ENCODE measurements around the gene TRPM6. TPM values are rescaled to one million over a fixed set of nuclear protein-coding genes. Genes with fewer than 3 reads are reported as not detected.
A peak's percentile ranks its signal among the peaks of the same experiment; 100 is the strongest.
"Not testable (repeated sequence)": the region's sequence is repeated elsewhere in the genome, so short reads cannot be mapped to it uniquely, and the experiment has no call there.

TRPM6 gene
- total RNA-seq, 1 donor from 2014 or later, result 1.9 TPM

DNA sequence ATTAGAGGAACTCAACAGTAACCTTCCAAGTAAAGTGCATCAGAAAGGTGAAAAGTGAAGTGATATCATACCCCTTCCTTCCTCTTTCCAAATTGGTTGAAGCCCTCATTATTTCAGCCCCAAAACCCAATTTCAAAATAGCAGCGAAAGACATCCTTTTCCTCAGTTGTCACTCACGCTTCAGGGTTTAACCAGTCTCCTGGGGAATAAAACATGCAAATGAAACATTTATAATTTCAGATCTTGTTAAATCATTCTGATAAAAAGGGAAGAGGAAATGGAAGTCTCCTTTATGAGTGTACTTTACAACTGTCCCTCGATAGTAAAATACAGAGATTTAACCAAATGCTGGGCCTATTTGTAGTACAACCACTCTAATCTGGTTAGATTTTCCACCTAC lies 22.5 kb downstream of the TRPM6 start:
- Mint-ChIP-seq H3K4me1 (ENCODE audit: unreplicated experiment) (peaks cover 26% of the 10 kb centered on the region), H3K36me3 (ENCODE audit: low read depth, unreplicated experiment) (no peaks in the 10 kb centered on the region), H3K4me3 (ENCODE audit: unreplicated experiment) (no peak overlapping the region), H3K27me3 (ENCODE audit: unreplicated experiment) (no peaks in the 10 kb centered on the region), H3K27ac (ENCODE audit: unreplicated experiment) (no peak overlapping the region), H3K9me3 (ENCODE audit: unreplicated experiment) (no peaks in the 10 kb centered on the region)
- no peak for TF ChIP-seq CTCF (IDR thresholded peaks at IDR 0.05; ENCODE audit: unreplicated experiment)
- DNase-seq (ENCODE audit: low spot score), result no peak

GRCh38 chr9:74861773-74862474 lies 25.8 kb downstream of the TRPM6 start:
- TF ChIP-seq CTCF (IDR thresholded peaks at IDR 0.05; ENCODE audit: unreplicated experiment), result no peak
- peak overlapping the region; percentile 86 for H3K27ac Mint-ChIP-seq (ENCODE audit: unreplicated experiment)
- H3K4me1 Mint-ChIP-seq (ENCODE audit: unreplicated experiment), result peaks cover 24% of the 10 kb centered on the region
- no peak for DNase-seq (ENCODE audit: low spot score)
- no peaks in the 10 kb centered on the region for H3K27me3 Mint-ChIP-seq (ENCODE audit: unreplicated experiment)
- no peaks in the 10 kb centered on the region for H3K9me3 Mint-ChIP-seq (ENCODE audit: unreplicated experiment)
- no peak overlapping the region for H3K4me3 Mint-ChIP-seq (ENCODE audit: unreplicated experiment)
- no peaks in the 10 kb centered on the region for H3K36me3 Mint-ChIP-seq (ENCODE audit: low read depth, unreplicated experiment)

GRCh38 chr9:74861071-74861470 lies 26.6 kb downstream of the TRPM6 start:
- DNase-seq (ENCODE audit: low spot score), result no peak
- Mint-ChIP-seq H3K9me3 (ENCODE audit: unreplicated experiment) (no peaks in the 10 kb centered on the region), H3K4me1 (ENCODE audit: unreplicated experiment) (peaks cover 24% of the 10 kb centered on the region), H3K36me3 (ENCODE audit: low read depth, unreplicated experiment) (no peaks in the 10 kb centered on the region), H3K4me3 (ENCODE audit: unreplicated experiment) (no peak overlapping the region), H3K27ac (ENCODE audit: unreplicated experiment) (no peak overlapping the region), H3K27me3 (ENCODE audit: unreplicated experiment) (no peaks in the 10 kb centered on the region)
- TF ChIP-seq CTCF (IDR thresholded peaks at IDR 0.05; ENCODE audit: unreplicated experiment), result no peak

DNA sequence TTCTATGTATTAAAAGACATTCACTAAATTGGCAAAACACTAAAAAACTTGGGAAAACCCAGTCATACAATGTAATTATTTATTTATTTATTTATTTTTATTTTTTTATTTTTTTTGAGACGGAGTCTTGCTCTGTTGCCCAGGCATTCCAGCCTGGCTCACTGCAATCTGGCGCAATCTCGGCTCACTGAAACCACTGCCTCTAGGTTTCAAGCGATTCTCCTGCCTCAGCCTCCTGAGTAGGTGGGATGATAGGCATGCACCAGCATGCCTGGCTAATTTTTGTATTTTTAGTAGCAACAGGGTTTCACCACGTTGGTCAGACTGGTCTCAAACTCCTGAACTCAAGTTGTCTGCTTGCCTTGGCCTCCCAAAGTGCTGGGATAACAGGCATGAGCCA lies 27.5 kb downstream of the TRPM6 start:
- not testable (repeated sequence) for DNase-seq (ENCODE audit: low spot score); H3K27me3 Mint-ChIP-seq (ENCODE audit: unreplicated experiment); H3K36me3 Mint-ChIP-seq (ENCODE audit: low read depth, unreplicated experiment); H3K27ac Mint-ChIP-seq (ENCODE audit: unreplicated experiment); H3K9me3 Mint-ChIP-seq (ENCODE audit: unreplicated experiment); H3K4me3 Mint-ChIP-seq (ENCODE audit: unreplicated experiment)
- H3K4me1 Mint-ChIP-seq (ENCODE audit: unreplicated experiment), result peaks cover 24% of the 10 kb centered on the region

- no peak for TF ChIP-seq CTCF (IDR thresholded peaks at IDR 0.05; ENCODE audit: unreplicated experiment)
- Mint-ChIP-seq H3K4me3 (ENCODE audit: unreplicated experiment) (no peak overlapping the region), H3K36me3 (ENCODE audit: low read depth, unreplicated experiment) (no peaks in the 10 kb centered on the region), H3K4me1 (ENCODE audit: unreplicated experiment) (peaks cover 24% of the 10 kb centered on the region), H3K27ac (ENCODE audit: unreplicated experiment) (no peak overlapping the region), H3K27me3 (ENCODE audit: unreplicated experiment) (no peaks in the 10 kb centered on the region), H3K9me3 (ENCODE audit: unreplicated experiment) (no peaks in the 10 kb centered on the region)
- no peak for DNase-seq (ENCODE audit: low spot score)
Measured at GRCh38 chr9:74859786-74860185, 27.9 kb downstream of the TRPM6 start.
